ENCODE data around the gene SYT15.

DNA sequence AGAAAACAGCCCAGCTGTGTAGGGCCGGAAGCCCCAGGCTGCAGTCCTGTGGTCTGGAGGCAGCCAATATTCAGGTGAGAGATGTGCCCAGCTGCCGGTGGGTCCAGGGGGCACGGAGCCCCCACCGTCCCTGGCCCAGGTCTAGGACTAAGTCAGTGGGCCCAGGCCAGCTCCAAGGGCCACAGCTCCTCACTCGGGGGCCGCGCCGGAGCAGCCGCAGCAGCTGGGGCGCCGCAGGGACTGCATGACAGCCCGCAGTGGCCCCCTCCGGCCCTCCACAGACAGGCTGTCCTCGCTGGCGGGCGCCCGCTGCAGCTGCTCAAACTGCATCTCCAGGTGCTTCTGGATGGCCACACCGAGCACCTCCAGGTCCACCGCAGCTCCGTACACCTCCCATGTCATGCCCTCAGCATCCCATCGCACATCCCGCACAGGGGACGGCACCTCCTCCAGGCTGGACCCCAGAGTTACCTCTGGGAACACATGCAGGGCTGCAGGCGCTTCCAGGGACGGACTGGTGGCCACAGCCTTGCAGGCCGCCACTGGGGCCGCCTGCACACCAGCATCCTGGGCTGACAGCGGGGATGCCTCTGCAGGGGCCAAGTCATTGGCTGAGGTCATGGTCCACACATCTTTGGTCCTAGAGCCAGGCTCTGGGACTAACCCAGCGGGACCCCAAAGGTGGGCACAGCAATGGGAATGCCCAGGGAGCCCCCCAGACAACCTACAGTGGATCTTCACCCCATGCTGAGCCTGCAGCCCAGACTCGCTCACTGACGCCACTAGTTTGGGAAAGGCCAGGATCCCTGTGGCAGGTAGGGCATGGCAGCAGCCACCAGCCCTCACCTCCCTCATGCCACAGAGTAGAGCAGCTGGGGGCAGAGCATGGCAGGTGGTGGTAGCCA is 29.5 kb upstream of the SYT15 start:
- TF ChIP-seq, protein P1, sequence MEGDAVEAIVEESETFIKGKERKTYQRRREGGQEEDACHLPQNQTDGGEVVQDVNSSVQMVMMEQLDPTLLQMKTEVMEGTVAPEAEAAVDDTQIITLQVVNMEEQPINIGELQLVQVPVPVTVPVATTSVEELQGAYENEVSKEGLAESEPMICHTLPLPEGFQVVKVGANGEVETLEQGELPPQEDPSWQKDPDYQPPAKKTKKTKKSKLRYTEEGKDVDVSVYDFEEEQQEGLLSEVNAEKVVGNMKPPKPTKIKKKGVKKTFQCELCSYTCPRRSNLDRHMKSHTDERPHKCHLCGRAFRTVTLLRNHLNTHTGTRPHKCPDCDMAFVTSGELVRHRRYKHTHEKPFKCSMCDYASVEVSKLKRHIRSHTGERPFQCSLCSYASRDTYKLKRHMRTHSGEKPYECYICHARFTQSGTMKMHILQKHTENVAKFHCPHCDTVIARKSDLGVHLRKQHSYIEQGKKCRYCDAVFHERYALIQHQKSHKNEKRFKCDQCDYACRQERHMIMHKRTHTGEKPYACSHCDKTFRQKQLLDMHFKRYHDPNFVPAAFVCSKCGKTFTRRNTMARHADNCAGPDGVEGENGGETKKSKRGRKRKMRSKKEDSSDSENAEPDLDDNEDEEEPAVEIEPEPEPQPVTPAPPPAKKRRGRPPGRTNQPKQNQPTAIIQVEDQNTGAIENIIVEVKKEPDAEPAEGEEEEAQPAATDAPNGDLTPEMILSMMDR (IDR thresholded peaks at IDR 0.05), result no peak
- TF ChIP-seq EP300 (IDR thresholded peaks at IDR 0.05; ENCODE audit: low read depth), result no peak
- no peak for TF ChIP-seq POLR2A (IDR thresholded peaks at IDR 0.05)
- no peak for TF ChIP-seq POLR2AphosphoS5 (IDR thresholded peaks at IDR 0.05)
